ENCODE measurements around the gene HRH2.
"Not testable (repeated sequence)": the region's sequence is repeated elsewhere in the genome, so short reads cannot be mapped to it uniquely, and the experiment has no call there.

HRH2 gene, protein sequence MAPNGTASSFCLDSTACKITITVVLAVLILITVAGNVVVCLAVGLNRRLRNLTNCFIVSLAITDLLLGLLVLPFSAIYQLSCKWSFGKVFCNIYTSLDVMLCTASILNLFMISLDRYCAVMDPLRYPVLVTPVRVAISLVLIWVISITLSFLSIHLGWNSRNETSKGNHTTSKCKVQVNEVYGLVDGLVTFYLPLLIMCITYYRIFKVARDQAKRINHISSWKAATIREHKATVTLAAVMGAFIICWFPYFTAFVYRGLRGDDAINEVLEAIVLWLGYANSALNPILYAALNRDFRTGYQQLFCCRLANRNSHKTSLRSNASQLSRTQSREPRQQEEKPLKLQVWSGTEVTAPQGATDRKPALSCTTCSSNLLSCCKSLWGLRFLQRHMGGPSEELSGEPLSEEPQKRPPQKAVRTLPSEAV

DNA sequence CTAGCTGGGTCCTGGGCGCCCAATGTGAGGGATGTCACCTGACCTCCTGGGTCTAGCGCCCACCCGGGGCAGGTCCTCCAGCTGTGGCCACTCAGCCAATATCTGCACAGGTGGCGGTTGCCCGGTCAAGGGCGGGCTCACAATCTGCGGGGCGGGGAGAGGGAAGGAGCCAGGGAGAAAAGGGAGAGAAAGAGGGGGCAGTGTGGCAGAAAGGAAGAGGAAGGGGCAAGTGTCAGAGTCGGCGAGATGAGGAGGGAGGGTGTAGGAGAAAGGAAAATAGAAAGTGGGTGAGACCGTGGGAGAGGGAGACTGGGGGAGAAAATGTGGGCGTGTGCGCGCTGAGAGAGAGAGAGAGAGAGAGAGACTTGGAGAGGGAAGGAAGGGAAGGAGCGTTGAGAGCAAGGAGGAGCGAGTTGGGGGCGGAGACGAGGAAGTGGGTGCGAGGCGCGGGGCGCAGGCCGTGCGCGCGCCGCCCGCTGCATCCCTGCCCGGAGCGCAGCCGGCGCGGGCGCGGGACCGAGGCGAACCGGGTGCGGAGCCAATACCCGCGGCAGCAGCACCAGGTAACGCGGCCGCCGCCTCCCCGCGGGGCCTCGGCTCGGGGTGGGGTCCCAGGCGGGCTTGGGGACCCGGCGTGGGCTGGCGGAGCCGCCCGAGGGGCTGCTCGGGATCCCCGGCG, at the start of gene HRH2:
Gene HRH2, plus strand, starts transcription at position 479 of the 679 bp plus-strand sequence. CDS start 25,163 bp downstream, outside the sequence.
- H3K4me3 ChIP-seq (ENCODE audit: low read depth, low read length) = no peak within 1 kb of the TSS
- no peak for DNase-seq (ENCODE audit: low read depth)

DNA sequence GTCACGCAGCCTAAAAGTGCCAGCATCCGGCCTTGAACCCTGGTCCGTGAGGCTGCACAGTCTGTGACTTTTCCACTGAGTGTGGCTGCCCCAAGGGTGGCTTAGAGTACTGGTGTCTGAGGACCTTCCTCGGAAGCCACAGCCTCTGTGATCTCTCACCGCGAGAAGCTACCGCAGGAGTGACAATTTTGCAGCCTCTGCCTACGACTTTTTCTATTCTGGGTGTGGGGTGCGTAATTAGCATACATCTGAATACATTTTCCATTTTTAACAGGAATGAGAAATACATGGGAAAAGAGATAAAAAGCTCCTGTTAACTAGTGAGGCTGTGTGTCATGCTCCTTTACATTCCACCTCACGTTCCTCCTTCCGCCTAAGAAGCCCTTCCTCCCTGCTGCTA, 48.3 kb upstream of the HRH2 start:
- no peak for DNase-seq (ENCODE audit: low read depth)
- H3K4me3 ChIP-seq (ENCODE audit: low read depth, low read length) = no peak overlapping the region

DNA sequence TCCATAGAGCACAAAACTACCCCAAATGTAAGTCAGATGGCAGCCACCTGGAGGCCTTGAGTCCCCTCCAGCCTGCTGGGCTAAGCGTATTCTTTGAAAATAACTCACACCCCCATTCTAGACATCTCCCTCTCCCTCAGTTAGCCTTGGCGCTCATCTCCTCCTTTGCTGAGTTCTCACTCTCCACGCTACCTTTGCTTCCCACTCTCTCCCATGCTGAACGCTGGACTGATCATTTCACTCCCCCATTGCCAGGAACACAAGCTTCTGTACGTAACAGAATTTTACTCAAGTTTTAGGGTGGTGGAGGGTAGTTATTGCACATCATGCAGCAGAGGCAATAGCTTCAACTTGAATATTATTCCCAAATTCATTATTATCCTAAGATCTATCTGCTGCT, 47.5 kb upstream of the HRH2 start:
- DNase-seq (ENCODE audit: low read depth) = no peak

DNA sequence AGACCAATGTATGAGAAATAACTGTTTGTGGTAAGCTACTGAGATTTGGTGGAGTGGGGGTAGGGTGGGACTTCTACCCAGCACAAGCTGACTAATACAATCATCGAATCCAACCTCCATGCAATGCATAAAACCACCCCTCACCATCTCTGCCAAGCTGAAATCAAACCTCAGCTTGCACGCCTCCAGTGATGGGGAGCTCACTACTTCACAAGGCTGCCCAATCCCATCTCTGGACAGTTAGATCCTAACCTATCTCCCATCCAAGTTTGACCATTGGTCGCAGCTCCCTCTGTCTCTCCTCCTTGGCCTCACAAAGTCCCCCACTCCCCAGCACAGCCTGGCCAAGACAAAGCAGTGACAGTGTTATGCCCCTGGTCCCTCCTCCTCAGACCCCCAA, 47.0 kb upstream of the HRH2 start:
- no peak for DNase-seq (ENCODE audit: low read depth)
- no peak overlapping the region for H3K4me3 ChIP-seq (ENCODE audit: low read depth, low read length)

More for the DNA sequence above, 47.5 kb upstream of the HRH2 start:
- H3K4me3 ChIP-seq (ENCODE audit: low read depth, low read length) = no peak overlapping the region

DNA sequence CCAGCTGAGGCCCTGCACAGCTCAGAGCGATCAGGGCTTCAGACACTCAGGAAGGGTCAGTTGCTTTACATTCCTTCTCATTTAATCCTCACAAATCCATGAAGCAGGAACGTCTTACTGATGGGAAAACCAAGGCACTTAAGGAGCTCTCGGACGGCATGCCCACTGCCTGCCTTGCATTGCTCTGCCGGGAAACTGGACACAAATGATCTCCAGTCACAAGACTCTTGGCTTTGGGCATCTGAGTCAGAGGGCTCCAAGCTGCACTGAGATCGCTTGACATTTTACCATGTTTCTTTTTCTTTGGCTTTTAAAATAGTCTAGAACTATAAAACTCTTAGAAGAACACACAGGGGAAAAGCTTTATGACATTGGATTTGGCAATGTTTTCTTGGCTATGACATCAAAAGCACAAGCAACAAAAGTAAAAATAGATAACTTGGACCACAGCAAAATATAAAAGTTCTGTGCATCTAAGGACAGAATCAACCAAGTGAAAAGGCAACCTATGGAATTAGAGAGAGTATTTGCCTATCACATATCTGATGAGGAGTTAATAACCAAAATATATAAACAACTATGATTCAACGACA, 43.6 kb upstream of the HRH2 start:
- no peak overlapping the region for H3K4me3 ChIP-seq (ENCODE audit: low read depth, low read length)
- DNase-seq (ENCODE audit: low read depth) = no peak

DNA sequence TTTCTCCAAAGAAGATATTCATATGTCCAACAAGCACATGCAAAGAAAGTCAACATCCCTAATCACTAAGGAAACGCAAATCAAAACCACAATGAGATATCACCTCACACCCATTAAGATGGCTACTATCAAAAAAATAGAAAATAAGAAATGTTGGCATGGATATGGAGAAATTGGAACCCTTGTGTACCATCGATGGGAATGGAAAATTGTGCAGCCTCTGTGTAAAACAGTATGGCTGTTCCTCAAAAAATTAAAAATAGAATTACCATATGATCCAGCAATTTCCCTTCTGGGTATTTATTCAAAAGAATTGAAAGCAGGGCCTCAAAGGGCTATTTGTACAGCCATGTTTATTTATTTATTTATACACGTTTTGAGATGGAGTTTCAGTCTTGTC, 43.0 kb upstream of the HRH2 start:
- H3K4me3 ChIP-seq (ENCODE audit: low read depth, low read length) = no peak overlapping the region

DNA sequence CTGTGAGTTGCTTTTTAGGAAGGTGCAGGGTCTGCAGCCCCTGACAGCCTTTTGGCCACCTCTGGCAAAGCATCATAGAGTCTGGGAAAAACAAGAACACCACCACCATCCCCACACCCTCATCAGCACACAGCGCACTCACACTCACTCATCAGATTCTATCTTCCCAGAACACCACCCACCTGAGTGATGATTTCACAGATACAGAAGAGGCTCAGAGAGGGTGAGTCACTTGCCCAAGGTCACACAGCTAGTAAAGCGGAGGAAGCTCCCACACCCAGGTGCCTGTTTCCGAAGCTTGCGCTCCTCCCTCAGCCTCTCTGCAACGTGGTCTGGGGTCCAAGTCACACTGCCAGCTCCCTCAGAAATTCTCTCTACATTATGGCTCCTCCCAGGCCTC, 41.8 kb upstream of the HRH2 start:
- no peak overlapping the region for H3K4me3 ChIP-seq (ENCODE audit: low read depth, low read length)
- no peak for DNase-seq (ENCODE audit: low read depth)

More for the DNA sequence above, 43.0 kb upstream of the HRH2 start:
- DNase-seq (ENCODE audit: low read depth) = no peak

DNA sequence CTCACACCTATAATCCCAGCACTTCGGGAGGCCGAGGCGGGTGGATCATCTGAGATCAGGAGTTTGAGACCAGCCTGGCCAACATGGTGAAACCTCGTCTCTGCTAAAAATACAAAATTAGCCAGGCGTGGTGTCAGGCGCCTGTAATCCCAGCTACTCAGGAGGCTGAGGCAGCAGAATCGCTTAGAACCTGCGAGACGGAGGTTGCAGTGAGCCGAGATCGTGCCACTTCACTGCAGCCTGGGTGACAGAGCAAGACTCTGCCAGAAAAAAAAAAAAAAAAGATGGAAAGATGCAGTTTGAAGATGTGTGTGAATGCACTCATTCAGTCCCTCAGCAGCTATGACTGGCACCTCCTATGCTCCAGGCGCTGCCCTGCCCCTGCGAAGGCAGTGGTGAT, 41.3 kb upstream of the HRH2 start:
- not testable (repeated sequence) for H3K4me3 ChIP-seq (ENCODE audit: low read depth, low read length); DNase-seq (ENCODE audit: low read depth)

DNA sequence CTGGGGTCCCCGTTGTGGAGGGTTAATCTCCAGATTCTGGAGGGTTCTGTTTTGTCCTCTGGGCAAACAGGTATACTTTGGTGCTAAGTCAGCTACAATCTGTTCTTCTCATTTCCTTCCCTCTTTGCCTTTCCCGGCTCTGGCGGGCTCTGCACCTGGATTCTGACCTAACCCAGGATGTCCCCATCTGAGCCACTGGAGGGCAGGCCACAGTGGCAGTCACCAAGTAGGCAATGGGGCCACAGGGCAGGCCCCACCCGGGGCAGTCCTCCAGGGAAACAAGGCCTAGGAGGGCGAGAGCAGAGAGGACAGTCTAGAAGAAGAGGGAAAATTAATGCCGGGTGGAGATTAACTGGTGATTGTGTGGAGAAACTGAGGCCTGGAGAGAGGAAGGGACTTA, 40.4 kb upstream of the HRH2 start:
- no peak for DNase-seq (ENCODE audit: low read depth)

DNA sequence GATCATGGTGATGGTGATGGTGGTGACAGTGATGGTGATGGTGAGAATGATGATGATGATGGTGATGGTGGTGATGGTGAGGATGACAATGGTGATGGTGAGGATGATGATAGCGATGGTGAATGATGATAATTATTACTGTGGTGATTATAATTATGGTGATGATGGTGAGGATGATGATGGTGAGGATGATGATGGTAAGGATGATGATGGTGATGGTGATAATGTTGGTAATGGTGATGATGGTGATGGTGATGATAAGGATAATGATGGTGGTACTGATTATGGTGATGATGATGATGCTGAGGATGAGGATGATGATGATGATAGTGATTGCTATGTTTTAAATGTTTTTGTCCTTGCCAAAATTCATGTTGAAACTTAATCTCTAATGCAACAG, 37.3 kb upstream of the HRH2 start:
- DNase-seq (ENCODE audit: low read depth) = no peak

More for the DNA sequence above, 40.4 kb upstream of the HRH2 start:
- no peak overlapping the region for H3K4me3 ChIP-seq (ENCODE audit: low read depth, low read length)

DNA sequence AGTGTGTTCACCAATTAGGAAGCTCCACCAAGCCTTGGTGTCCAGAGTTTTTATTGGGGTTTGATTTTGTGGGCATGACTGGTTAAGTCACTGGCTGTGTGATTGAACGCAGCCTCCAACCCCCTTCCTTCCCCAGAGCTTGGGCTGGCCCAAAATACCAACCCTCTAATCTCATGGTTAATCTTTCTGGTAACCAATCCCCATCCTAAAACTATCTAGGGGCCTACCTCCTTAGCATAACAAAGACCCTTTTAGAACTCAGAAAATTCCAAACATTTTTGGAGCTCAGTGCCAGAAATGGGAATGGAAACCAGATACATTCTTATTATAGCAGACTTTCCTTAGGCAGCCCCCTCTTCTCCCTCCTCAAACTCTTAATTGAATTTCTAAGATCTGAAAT, 35.9 kb upstream of the HRH2 start:
- no peak overlapping the region for H3K4me3 ChIP-seq (ENCODE audit: low read depth, low read length)
- DNase-seq (ENCODE audit: low read depth) = no peak

More for the DNA sequence above, 37.3 kb upstream of the HRH2 start:
- H3K4me3 ChIP-seq (ENCODE audit: low read depth, low read length) = no peak overlapping the region

DNA sequence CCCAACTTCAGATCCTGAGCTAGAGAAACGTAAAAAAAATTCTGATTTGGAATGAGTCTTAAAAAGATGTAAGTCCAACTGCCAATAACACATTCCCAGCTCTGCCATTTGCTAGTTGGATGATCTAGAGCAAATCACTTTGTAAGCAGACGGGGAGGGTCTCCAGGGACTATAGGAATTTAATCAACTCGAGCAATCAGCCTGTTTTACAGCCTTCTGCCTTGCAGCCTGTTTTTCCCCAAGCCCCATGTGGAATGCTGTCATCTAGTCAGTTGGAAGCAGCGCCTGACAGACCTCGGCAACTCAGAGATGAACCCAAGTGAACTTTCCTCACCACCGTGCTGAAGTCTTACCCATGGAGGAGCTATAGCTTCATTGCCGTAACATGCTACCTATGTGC, 34.8 kb upstream of the HRH2 start:
- no peak for DNase-seq (ENCODE audit: low read depth)
- no peak overlapping the region for H3K4me3 ChIP-seq (ENCODE audit: low read depth, low read length)

DNA sequence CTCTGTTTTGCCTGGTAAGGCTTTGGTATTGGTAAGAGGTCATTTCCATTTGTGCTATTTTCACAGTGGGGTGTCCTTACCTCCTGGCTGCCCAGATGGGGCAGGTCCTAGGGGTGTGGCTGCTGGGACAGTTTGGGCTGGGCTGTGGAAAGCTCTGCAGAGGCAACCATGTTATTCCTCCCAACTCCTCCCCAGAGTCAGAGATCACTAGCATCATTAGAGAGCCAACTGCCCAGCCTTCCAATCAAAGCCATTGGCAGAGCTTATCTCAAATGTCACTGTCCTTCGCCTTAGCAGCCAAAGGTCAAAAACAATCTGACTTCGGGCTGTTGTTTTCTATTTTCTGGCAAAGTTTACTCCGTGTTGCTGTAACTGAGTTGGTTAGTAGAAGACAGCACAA, 33.6 kb upstream of the HRH2 start:
- DNase-seq (ENCODE audit: low read depth) = no peak
- no peak overlapping the region for H3K4me3 ChIP-seq (ENCODE audit: low read depth, low read length)

DNA sequence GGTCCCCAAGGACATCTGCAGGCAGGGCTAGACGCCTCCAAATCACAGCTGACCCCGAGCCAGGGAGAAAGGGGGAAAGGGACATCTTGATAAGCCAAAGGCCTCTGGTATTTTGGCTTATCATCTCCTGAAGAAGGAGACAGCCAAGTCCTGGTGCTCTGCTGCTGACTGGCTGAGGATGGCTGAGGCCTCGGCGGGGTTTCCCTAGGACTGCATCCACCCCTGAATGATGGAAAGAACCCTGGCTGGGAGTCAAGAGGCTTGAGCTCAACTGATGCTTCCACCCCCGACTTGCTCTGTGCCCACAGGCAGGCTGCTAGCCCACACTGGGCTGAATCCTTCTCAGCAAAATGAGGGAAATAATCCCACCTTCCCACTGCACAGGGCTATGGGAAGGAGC, 30.9 kb upstream of the HRH2 start:
- no peak for DNase-seq (ENCODE audit: low read depth)
- H3K4me3 ChIP-seq (ENCODE audit: low read depth, low read length) = no peak overlapping the region

DNA sequence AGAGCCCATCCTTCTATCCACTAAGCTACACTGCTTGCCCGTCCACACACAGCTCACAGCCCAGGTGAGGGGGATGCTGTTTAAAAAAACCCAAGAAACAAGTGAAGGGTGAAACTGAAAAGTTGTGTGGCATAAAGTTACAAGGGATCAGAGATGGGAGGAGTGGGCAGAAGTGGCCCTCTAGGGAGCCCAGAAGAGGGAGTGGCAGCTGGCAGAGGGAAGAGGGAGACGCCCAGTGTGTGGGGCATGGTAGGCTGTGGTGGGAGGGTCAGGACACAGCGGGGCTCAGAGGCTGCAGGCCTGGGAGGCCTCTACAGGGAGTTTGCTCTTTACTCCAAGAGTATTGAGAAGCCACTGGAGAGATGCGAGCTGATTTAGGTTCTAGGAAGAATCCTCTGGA, 30.1 kb upstream of the HRH2 start:
- no peak overlapping the region for H3K4me3 ChIP-seq (ENCODE audit: low read depth, low read length)
- no peak for DNase-seq (ENCODE audit: low read depth)

DNA sequence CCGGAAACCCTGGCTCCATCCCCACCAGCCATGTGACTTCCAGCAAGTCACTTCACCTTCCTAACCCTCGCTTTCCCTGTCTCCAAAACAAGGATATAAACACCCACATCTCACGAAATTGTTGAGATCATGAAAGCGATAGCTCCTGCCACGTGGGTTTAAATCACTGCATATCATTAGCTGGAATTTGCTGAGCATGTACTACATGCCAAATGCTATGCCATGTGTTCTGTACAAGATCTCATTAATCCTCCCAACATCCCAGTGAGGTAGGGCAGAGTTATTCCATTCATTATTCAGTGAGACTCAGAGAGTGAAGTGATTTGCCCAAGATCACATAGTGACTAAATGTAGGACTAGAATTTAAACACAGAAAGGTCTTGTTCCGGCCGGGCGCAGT, 29.2 kb upstream of the HRH2 start:
- no peak for DNase-seq (ENCODE audit: low read depth)
- H3K4me3 ChIP-seq (ENCODE audit: low read depth, low read length) = no peak overlapping the region

DNA sequence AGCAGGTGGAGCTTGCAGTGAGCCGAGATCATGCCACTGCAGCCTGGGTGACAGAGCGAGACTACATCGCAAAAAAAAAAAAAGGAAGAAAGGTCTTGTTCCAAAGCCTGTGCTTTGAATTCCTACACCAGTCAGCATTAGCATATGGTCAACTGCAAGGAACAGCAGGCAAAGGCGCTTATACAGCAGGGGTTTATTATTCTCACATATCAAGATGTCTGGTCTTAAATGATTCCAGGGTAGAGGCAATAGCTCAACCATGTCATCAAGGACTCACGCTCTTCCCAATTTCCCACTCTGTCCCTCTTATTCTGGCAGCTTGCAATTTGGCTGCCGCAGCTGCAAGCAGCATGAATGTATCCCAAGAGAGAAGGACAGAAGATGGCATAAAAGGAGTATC, 28.6 kb upstream of the HRH2 start:
- no peak overlapping the region for H3K4me3 ChIP-seq (ENCODE audit: low read depth, low read length)
- no peak for DNase-seq (ENCODE audit: low read depth)

DNA sequence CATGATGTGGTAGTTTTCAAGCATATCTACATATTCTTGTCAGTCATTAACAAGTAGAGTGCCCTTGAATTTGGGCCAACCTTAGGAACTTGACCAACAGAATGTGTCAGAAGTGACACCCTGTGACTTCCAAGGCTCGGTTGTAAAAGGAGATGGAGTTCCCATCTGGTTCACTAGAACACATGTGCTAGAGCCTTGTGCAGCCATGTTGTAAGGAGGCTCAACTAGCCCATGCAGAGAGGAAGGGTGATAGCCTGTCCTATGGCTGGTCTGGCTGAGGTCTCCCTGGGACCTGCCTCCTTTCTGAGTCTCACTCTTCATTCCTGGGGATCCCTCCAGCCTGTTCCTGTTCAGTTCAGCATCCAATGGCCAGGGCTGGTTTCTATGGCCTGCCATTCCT, 28.1 kb upstream of the HRH2 start:
- H3K4me3 ChIP-seq (ENCODE audit: low read depth, low read length) = no peak overlapping the region
- DNase-seq (ENCODE audit: low read depth) = no peak

DNA sequence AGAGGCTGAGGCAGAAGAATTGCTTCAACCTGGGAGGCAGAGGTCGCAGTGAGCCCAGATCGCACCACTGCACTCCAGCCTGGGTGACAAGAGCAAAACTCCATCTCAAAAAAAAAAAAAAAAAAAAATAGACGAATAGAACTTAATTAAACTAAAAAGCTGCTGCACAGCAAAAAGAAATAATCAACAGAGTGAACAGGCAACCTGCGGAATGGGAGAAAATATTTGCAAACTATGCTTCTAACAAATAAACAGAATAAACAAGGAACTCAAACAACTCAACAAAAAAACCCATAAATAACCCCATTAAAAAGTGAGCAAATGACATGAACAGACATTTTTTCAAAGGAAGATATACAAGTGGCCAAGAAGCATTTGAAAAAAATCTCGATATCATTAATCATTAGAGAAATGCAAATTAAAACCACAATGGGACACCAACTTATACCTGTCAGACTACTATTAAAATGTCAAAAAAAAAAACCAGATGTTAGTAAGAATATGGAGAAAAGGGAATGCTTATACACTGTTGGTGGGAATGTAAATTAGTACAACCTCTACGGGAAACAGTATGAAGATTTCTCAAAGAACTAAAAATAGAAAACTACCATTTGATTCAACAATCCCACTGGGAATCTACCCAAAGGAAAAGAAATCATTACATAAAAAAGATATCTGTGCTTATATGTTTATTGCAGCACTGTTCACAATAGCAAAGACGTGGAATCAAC, 21.9 kb upstream of the HRH2 start:
- DNase-seq (ENCODE audit: low read depth) = no peak
- no peak overlapping the region for H3K4me3 ChIP-seq (ENCODE audit: low read depth, low read length)

DNA sequence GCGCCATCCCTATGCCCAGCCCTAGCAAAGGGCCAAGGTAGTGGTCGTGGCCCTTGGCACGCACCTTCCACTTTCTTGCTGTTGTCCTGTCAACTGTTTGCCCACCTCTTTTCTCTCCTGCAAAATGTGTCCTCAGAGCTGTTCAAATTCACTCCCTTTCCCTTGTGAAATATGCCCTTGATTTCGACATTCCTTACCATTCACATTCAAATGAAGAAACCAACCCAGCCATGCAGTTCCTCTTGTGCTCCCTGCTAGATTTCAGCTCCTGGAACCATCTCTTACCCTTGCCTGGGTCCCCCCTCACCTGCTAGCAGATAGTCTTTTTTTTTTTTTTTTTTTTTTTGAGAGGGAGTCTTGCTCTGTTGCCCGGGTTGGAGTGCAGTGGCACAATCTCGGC, 19.6 kb upstream of the HRH2 start:
- DNase-seq (ENCODE audit: low read depth) = no peak
- no peak overlapping the region for H3K4me3 ChIP-seq (ENCODE audit: low read depth, low read length)
